Neural progenitor cell (in vitro differentiated cells): ENCODE results near the gene PLOD3. TPM values are rescaled to one million over a fixed set of nuclear protein-coding genes. Genes with fewer than 3 reads are reported as not detected.

Experiments used
- DNase-seq: peaks from one replicate; pipeline ENCODE4 v3.0.0-alpha.2; 2016; ENCODE audit warnings: low spot score
- H2AFZ ChIP-seq: fragments of 200-600 bp; sonication (generic); replicated peaks from 2 replicates; pipeline ENCODE4 v1.6.1; 2016; ENCODE audit warnings: antibody characterized with exemption
- H3F3A ChIP-seq: fragments of 200-600 bp; sonication (generic); 2 replicates; pipeline ENCODE4 v1.6.1; 2016; ENCODE audit warnings: antibody characterized with exemption, low read depth
- H3K27ac ChIP-seq: fragments of 200-600 bp; sonication (generic); 2 replicates; pipeline ENCODE4 v1.5.1; 2016; ENCODE audit warnings: mild to moderate bottlenecking
- H3K27me3 ChIP-seq: fragments of 200-600 bp; sonication (generic); 2 replicates; pipeline ENCODE4 v1.6.1; 2016; ENCODE audit warnings: mild to moderate bottlenecking, moderate library complexity
- H3K36me3 ChIP-seq: fragments of 200-600 bp; sonication (generic); 2 replicates; pipeline ENCODE4 v1.5.1; 2016
- H3K4me1 ChIP-seq: fragments of 200-600 bp; sonication (generic); 2 replicates; pipeline ENCODE4 v1.6.1; 2016; ENCODE audit warnings: mixed run types
- H3K4me2 ChIP-seq: fragments of 200-600 bp; sonication (generic); 2 replicates; pipeline ENCODE4 v1.6.1; 2016
- H3K4me3 ChIP-seq: fragments of 200-600 bp; sonication (generic); 2 replicates; pipeline ENCODE4 v1.5.1; 2016
- H3K79me2 ChIP-seq: fragments of 200-600 bp; sonication (generic); 2 replicates; pipeline ENCODE4 v1.6.1; 2016; ENCODE audit warnings: low read depth
- H3K9ac ChIP-seq: fragments of 200-600 bp; sonication (generic); 2 replicates; pipeline ENCODE4 v1.6.1; 2016
- H3K9me3 ChIP-seq: fragments of 200-600 bp; sonication (generic); 2 replicates; pipeline ENCODE4 v1.5.1; 2016; ENCODE audit warnings: low read depth
- H4K20me1 ChIP-seq: fragments of 200-600 bp; sonication (generic); 2 replicates; pipeline ENCODE4 v1.6.1; 2016; ENCODE audit warnings: low read depth
- H3K27ac Mint-ChIP-seq: 3 replicates; pipeline ENCODE4 v1.8.0; 2021; ENCODE audit warnings: mixed read lengths
- H3K27me3 Mint-ChIP-seq: 2 replicates; pipeline ENCODE4 v1.8.0; 2022; ENCODE audit warnings: low read depth, mild to moderate bottlenecking, inconsistent platforms, moderate library complexity, mixed read lengths; ENCODE audit not compliant: insufficient read depth
- H3K36me3 Mint-ChIP-seq: 3 replicates; pipeline ENCODE4 v1.8.0; 2021; ENCODE audit warnings: mixed read lengths
- H3K4me1 Mint-ChIP-seq: 3 replicates; pipeline ENCODE4 v1.8.0; 2021; ENCODE audit warnings: mixed read lengths
- H3K4me3 Mint-ChIP-seq: 3 replicates; pipeline ENCODE4 v1.8.0; 2021; ENCODE audit warnings: mild to moderate bottlenecking, moderate library complexity, mixed read lengths
- H3K9me3 Mint-ChIP-seq: 3 replicates; pipeline ENCODE4 v1.8.0; 2020; ENCODE audit warnings: mixed read lengths
- EZH2 ChIP-seq: fragments of 200-600 bp; sonication (generic); IDR thresholded peaks from 2 replicates; pipeline ENCODE4 v1.6.1; 2017; ENCODE audit warnings: antibody characterized with exemption, mild to moderate bottlenecking, moderate library complexity
- EZH2phosphoT487 ChIP-seq: fragments of 200-600 bp; sonication (generic); IDR thresholded peaks from 2 replicates; pipeline ENCODE4 v1.6.1; 2017; ENCODE audit warnings: antibody characterized with exemption
- total RNA-seq: library from RNA; depleted of rRNA; stranded (reverse); fragments of >200 nt; gene quantifications from 2 replicates; pipeline ENCODE4 v1.2.3, GENCODE V29; 2015; ENCODE audit warnings: low replicate concordance
- TF ChIP-seq, protein P1 (sequence below): fragments of 200-600 bp; sonication (generic); IDR thresholded peaks from 2 replicates; pipeline ENCODE4 v1.5.1; 2017; ENCODE audit warnings: antibody characterized with exemption, mild to moderate bottlenecking

The PLOD3 gene
- total RNA-seq, 1 donor from 2014 or later: 9.4 TPM

DNA sequence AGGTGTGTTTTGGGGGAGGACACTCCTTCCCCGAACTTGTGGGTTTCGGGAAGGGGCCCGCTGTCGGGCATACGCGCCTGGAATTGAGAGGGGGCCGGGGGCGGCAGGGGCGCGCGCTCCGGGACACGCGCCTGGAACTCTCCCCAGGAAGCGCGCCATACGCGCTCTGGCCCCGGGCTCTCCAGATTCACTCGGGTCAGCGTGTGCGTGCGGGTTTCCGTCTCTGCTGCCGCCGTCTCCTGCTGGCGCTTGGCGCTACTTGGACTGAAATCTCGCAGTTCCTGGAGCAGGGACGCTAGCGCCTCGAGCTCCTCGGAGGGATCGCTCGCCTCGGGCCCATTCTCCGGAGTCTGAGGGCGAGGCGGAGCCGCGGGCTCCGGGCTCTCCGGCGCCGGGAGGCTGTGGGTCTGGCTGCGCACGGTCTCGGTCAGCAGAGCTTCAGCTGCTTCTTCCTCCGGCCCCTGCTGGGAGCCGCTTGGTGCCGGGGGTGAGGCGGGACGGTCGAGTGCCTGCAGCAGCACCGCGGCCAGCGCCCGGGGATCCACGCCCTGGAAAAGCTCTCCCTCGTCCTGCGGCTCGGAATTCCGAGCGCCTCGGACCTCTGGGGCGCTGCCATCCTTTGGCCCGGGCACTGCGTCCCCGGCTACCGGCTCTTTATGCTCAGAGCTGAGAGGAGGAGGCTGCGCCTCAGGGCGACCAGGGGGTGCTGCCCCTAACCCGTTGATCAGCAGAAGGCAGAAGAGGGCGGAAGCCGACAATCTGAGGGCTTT, 53.1 kb downstream of the PLOD3 start:
- peaks cover 5% of the 10 kb centered on the region for H3K36me3 Mint-ChIP-seq
- Histone ChIP-seq H3K27ac (no peak overlapping the region), H3K79me2 (no peaks in the 10 kb centered on the region), H3K27me3 (peaks cover 86% of the 10 kb centered on the region), H4K20me1 (peaks cover 62% of the 10 kb centered on the region), H3K4me3 (peak overlapping the region; percentile 51), H3K9ac (no peak overlapping the region), H3F3A (peaks cover 36% of the 10 kb centered on the region), H2AFZ (no peak overlapping the region), H3K9me3 (no peaks in the 10 kb centered on the region), H3K4me1 (peaks cover 41% of the 10 kb centered on the region), H3K36me3 (no peaks in the 10 kb centered on the region), H3K4me2 (peak overlapping the region; percentile 84)
- H3K27ac Mint-ChIP-seq: no peak overlapping the region
- H3K9me3 Mint-ChIP-seq: no peaks in the 10 kb centered on the region
- peaks cover 51% of the 10 kb centered on the region for H3K27me3 Mint-ChIP-seq
- peaks cover 42% of the 10 kb centered on the region for H3K4me1 Mint-ChIP-seq
- TF ChIP-seq EZH2phosphoT487 (peak; percentile 95), EZH2 (peak; percentile 92)
- TF ChIP-seq, protein P1, sequence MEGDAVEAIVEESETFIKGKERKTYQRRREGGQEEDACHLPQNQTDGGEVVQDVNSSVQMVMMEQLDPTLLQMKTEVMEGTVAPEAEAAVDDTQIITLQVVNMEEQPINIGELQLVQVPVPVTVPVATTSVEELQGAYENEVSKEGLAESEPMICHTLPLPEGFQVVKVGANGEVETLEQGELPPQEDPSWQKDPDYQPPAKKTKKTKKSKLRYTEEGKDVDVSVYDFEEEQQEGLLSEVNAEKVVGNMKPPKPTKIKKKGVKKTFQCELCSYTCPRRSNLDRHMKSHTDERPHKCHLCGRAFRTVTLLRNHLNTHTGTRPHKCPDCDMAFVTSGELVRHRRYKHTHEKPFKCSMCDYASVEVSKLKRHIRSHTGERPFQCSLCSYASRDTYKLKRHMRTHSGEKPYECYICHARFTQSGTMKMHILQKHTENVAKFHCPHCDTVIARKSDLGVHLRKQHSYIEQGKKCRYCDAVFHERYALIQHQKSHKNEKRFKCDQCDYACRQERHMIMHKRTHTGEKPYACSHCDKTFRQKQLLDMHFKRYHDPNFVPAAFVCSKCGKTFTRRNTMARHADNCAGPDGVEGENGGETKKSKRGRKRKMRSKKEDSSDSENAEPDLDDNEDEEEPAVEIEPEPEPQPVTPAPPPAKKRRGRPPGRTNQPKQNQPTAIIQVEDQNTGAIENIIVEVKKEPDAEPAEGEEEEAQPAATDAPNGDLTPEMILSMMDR: no peak
- DNase-seq: peak; percentile 89
- peak overlapping the region; percentile 77 for H3K4me3 Mint-ChIP-seq

GRCh38 chr7:101163279-101164070, 53.9 kb downstream of the PLOD3 start:
- Histone ChIP-seq H3K27me3 (peaks cover 78% of the 10 kb centered on the region), H3K4me2 (peak overlapping the region; percentile 84), H3K9me3 (no peaks in the 10 kb centered on the region), H3K4me3 (peak overlapping the region; percentile 51), H3F3A (peaks cover 36% of the 10 kb centered on the region), H3K9ac (no peak overlapping the region), H3K79me2 (no peaks in the 10 kb centered on the region), H4K20me1 (peaks cover 62% of the 10 kb centered on the region), H2AFZ (no peak overlapping the region), H3K4me1 (peaks cover 41% of the 10 kb centered on the region), H3K36me3 (no peaks in the 10 kb centered on the region), H3K27ac (no peak overlapping the region)
- Mint-ChIP-seq H3K36me3 (peaks cover 6% of the 10 kb centered on the region), H3K4me1 (peaks cover 38% of the 10 kb centered on the region), H3K4me3 (peak overlapping the region; percentile 78), H3K9me3 (no peaks in the 10 kb centered on the region), H3K27ac (no peak overlapping the region), H3K27me3 (peaks cover 48% of the 10 kb centered on the region)
- peak; percentile 63 for DNase-seq
- TF ChIP-seq EZH2 (no peak), EZH2phosphoT487 (no peak)
- TF ChIP-seq, protein P1: no peak

DNA sequence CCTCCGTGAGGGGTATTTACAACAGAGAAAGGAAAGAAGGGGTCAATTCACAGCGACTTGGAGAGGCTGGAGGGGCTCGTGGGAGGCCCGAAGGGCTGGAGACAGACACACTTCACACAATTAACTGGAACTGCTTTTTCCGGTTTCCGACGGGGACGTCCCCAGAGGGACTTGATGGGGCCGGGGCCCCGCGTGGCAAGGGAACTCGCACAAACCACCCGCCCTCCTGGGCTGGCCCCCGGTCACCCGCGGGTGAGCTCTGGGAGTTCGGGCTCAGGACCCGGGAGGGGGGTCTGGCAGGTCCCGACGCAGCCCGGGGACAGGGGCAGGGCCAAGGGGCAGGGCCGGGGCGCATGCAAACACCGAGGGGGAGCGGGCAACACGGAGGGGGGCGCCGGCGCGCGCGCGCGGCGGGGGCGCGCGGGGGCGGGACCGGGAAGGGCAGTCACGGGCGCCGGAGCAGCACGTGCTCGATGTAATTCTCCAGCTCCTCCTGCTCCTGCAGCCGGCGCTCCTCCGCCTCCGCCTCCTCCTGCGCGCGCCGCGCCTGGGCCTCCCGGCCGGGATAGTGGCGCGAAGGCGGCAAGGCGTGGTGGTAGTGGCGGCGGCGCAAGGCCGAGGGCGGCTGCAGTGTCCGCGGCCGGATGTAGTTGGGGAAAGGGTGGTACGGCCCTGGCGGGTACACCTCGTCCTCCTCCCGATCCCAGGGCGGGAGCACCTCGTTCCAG, 54.7 kb downstream of the PLOD3 start:
- Histone ChIP-seq H3K27me3 (peaks cover 70% of the 10 kb centered on the region), H4K20me1 (peaks cover 56% of the 10 kb centered on the region), H3K4me2 (peak overlapping the region; percentile 84), H3K9ac (no peak overlapping the region), H3K4me3 (peak overlapping the region; percentile 51), H3K79me2 (no peaks in the 10 kb centered on the region), H3F3A (peaks cover 36% of the 10 kb centered on the region), H3K9me3 (no peaks in the 10 kb centered on the region), H3K27ac (no peak overlapping the region), H2AFZ (no peak overlapping the region), H3K4me1 (peaks cover 40% of the 10 kb centered on the region), H3K36me3 (no peaks in the 10 kb centered on the region)
- TF ChIP-seq EZH2phosphoT487 (no peak), EZH2 (no peak)
- TF ChIP-seq, protein P1: no peak
- Mint-ChIP-seq H3K4me1 (peaks cover 34% of the 10 kb centered on the region), H3K4me3 (peak overlapping the region; percentile 81), H3K27ac (no peak overlapping the region), H3K9me3 (no peaks in the 10 kb centered on the region), H3K27me3 (peaks cover 41% of the 10 kb centered on the region), H3K36me3 (peaks cover 10% of the 10 kb centered on the region)
- DNase-seq: peak; percentile 84
